HG03060 (cell line): ENCODE measurements around the gene CFL2.
"Not testable (repeated sequence)": the region's sequence is repeated elsewhere in the genome, so short reads cannot be mapped to it uniquely, and the experiment has no call there.

Experiments
- ATAC-seq: cut with Tn5 transposase; IDR thresholded peaks from one replicate; pipeline ENCODE4 v1.9.1; 2021; ENCODE audit warnings: low read depth, moderate number of reproducible peaks; ENCODE audit not compliant: unreplicated experiment

Gene CFL2

GRCh38 chr14:34714320-34715126 is at the start of gene CFL2:
CFL2 (minus strand) TSS chr14:34714593; CDS start chr14:34714540, 53 bp downstream.
- no peak for ATAC-seq

GRCh38 chr14:34755215-34755614 is 40.8 kb upstream of the CFL2 start:
- no peak for ATAC-seq

GRCh38 chr14:34754687-34755086 is 40.3 kb upstream of the CFL2 start:
- ATAC-seq, result no peak

GRCh38 chr14:34750670-34751069 is 36.3 kb upstream of the CFL2 start:
- no peak for ATAC-seq

- no peak for ATAC-seq
These were observed 35.8 kb upstream of the CFL2 start for GRCh38 chr14:34750233-34750632.

GRCh38 chr14:34749408-34749807 is 35.0 kb upstream of the CFL2 start:
- no peak for ATAC-seq

GRCh38 chr14:34742270-34743115 is 28.1 kb upstream of the CFL2 start:
- no peak for ATAC-seq

- no peak for ATAC-seq
These were observed 27.4 kb upstream of the CFL2 start for GRCh38 chr14:34741840-34742239.

GRCh38 chr14:34740139-34740538 is 25.7 kb upstream of the CFL2 start:
- not testable (repeated sequence) for ATAC-seq

- ATAC-seq, result not testable (repeated sequence)
These were observed 22.7 kb upstream of the CFL2 start for GRCh38 chr14:34737079-34737478.

- no peak for ATAC-seq
These were observed 18.9 kb upstream of the CFL2 start for GRCh38 chr14:34733245-34733644.

GRCh38 chr14:34732802-34733201 is 18.4 kb upstream of the CFL2 start:
- ATAC-seq, result no peak

- no peak for ATAC-seq
These were observed 9.5 kb upstream of the CFL2 start for GRCh38 chr14:34723867-34724266.

- ATAC-seq, result no peak
These were observed 8.5 kb upstream of the CFL2 start for GRCh38 chr14:34722723-34723545.

- no peak for ATAC-seq
These were observed 6.7 kb upstream of the CFL2 start for GRCh38 chr14:34721129-34721528.

- ATAC-seq, result no peak
These were observed 4.4 kb upstream of the CFL2 start for GRCh38 chr14:34718750-34719304.

GRCh38 chr14:34715127-34715863 is 902 bp upstream of the CFL2 start:
- no peak for ATAC-seq

- no peak for ATAC-seq
These were observed 593 bp downstream of the CFL2 start for GRCh38 chr14:34713681-34714319.

- no peak for ATAC-seq
These were observed 1.2 kb downstream of the CFL2 start for GRCh38 chr14:34713122-34713680.
